Epithelial cell of prostate (primary cell): ENCODE data around the gene OR2T5.
"Not testable (repeated sequence)": the region's sequence is repeated elsewhere in the genome, so short reads cannot be mapped to it uniquely, and the experiment has no call there.

Experiments used
- DNase-seq: peaks from one replicate; pipeline ENCODE4 v3.0.0-alpha.2; 2011; ENCODE audit warnings: low read depth, low spot score
- H3K27ac ChIP-seq: fragments of 450-650 bp; 2 replicates; pipeline ENCODE4 v1.5.1; 2017; ENCODE audit warnings: mild to moderate bottlenecking

Gene OR2T5, protein sequence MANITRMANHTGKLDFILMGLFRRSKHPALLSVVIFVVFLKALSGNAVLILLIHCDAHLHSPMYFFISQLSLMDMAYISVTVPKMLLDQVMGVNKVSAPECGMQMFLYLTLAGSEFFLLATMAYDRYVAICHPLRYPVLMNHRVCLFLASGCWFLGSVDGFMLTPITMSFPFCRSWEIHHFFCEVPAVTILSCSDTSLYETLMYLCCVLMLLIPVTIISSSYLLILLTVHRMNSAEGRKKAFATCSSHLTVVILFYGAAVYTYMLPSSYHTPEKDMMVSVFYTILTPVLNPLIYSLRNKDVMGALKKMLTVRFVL

DNA sequence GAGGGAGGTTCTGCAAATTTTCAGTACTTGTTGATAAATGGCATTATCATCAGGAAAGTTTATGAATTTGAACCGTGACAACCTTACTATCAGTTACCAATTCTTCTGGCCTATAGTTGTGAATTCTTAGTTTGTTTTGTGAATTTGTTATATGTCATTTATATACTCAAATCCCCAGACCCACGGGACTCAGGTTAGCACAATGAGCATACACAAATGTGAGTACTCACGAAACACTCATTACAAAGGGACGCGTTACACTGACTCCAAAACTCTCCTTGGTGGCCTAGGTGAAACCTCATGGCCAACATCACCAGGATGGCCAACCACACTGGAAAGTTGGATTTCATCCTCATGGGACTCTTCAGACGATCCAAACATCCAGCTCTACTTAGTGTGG, at the start of gene OR2T5:
TSS of gene OR2T5 (plus strand) at position 301 of the 400 bp plus-strand sequence. CDS start at position 301, 0 bp downstream.
- DNase-seq, H3K27ac ChIP-seq: not testable (repeated sequence)

DNA sequence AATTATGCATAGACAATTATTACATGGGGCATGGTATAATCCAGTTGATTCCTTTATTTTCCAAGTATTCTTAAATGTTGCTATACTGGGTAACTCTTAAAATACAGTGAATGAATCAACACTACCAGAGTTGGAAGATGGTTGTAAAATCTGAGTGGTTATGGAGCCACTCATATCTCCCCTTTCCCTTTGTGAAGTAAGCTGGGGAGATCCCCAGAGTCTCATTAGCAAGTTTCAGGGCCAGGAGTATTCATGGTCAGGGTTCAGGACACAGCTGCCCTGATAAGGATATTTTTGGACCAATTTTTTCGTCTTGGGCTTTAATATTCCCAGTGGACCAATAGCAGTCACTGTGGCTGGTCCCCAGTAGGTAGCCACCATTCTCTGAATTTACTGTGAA, 49.7 kb upstream of the OR2T5 start:
- H3K27ac ChIP-seq = not testable (repeated sequence)

DNA sequence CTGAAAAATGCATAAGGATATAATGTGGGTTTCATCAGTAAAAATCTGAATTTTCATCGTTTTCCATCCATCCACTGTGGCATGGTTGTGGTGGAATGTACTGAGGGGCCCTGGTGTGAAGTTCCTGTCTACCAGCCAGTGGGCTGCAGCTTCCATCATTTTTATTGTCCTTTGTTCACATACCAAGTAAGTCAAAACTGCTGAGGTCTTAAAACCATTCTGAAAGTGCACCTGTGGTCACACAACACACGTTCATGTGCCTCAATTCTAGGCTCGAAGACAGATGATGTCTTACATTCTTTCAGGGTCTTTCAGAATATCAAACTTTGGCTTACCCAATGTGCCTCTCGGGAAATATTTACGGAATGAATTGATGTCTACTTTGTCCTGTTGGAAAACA, 49.1 kb upstream of the OR2T5 start:
- not testable (repeated sequence) for DNase-seq, H3K27ac ChIP-seq

More for the DNA sequence above, 49.7 kb upstream of the OR2T5 start:
- DNase-seq = not testable (repeated sequence)

DNA sequence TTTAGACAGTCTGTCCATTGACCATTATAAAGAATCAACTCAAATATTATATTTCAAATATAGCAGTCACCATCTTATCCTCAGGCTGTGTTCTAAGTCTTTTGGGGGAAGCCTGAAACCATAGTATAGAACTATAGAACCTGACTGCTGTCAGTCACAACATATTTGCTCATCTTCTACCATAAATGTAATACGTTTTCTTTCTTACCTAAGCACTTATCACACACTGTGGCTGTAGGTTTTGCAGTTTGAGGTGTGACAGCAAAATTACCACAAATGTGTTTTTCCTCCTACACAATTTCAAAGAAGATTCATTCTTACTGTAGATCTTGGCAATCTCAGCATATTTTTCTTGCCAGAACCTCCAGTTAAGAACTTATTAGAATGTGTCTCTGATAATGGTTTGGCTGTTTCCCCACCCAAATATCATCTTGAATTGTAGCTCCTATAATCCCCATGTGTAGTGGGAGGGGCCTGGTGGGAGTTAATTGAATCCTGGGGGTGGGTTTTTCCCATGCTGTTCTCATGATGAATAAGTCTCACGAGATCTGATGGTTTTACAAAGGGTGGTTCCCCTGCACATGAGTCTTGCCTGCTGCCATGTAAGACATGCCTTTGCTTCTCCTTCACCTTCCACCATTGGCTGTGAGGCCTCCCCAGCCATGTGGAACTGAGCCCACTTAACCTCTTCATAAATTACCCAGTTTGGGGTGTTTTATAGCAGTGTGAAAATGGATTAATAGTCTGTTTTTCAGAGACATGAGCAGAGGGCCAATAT, 45.7 kb upstream of the OR2T5 start:
- not testable (repeated sequence) for DNase-seq, H3K27ac ChIP-seq

DNA sequence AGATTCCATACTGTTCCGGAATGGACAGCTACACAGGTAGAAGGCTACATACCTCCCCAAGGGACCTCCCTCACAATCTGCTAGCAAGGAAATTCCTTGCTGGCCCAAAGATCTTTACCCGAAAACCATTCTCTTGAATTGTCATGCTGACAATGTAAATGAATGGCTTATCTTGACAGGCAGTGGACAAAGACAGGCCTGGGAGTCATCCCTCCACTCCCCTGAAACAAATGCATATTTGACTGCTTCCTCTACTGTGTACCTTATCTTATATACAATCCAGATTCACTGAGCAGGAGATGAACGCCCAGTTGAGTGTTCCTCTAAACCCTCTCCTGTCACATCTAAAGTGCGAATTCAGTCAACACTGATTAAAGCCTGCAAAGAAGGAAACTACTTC, 43.8 kb upstream of the OR2T5 start:
- H3K27ac ChIP-seq, DNase-seq: not testable (repeated sequence)

DNA sequence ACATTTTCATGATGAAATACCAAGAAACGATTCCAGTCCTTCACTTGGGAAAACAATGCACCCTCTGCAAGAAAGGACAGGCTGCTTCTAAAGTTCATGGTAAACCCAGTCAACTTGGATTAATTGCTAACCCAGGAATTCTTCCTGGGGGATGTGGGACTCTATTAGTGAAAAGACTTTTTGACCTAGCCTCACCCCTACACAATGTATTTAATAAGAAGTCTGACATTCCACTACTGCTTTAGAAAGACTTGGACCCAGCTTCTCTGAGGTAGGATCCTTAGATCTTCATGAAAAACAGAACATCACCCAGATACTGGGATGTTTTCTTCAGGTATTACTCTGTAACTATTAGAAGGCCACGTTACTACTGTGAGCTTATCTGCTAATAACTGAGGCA, 43.0 kb upstream of the OR2T5 start, which contains the start of gene OR2T2:
TSS of gene OR2T2 (plus strand) at position 239 of the 400 bp plus-strand sequence. CDS start 7,161 bp downstream, outside the sequence.
- not testable (repeated sequence) for H3K27ac ChIP-seq, DNase-seq

DNA sequence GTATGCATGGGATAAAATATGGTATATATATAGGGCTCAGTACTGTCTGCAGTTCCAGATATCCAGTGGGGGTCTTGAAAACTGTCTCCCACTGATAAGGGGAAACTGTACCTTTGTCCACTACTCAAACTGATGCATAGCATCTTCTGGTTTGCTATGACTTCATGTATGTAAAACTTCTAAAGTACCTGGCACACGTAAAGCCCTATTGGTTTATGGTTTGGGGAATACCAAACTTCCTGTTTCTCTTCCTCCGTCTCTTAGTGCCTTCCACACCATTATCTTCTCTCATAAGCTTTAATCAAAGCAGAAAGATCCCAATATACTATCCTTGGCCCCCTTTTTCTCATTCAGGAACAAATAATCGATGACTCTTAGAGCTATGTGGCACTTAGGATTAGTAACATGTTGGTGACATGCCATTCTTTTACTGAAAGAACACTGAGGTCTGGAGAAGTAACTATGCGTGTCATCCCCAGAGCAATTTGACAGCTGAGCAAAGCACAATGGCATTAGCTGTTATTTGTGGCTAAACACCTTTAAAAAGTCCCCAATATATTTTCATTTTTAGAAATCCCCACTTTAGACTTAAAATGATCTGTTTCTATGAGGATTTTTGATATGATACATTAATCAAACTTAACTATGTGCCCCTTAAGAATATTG, 39.8 kb upstream of the OR2T5 start:
- not testable (repeated sequence) for H3K27ac ChIP-seq, DNase-seq

DNA sequence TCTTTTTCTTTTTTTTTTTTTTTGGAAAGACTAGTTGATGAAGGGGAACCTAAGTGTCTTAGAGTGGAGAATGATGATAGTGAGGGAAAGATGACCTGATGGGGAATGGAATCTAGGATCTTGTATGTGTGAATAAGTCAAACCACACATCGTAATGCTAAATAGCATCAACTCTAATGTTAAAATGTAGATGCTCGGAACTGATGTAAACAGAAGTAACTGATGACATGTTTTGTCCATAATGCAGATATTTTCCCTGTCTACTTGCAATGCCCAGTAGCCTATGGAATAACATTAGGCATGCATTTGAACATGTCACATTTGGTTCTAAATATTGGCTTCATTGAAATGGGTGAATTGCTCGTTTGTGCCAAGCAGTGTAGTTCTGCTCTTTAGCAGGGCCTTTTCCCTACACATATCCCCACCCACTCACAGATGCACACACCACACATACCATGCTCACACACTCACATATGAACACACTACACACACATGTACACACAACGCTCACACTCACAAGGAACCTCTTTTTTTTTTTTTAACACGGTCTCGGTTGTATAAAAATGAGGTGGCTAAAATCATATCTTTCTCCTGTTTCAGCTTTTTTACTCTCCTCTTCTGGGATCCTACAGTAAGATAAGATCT, 38.4 kb upstream of the OR2T5 start:
- not testable (repeated sequence) for H3K27ac ChIP-seq, DNase-seq

DNA sequence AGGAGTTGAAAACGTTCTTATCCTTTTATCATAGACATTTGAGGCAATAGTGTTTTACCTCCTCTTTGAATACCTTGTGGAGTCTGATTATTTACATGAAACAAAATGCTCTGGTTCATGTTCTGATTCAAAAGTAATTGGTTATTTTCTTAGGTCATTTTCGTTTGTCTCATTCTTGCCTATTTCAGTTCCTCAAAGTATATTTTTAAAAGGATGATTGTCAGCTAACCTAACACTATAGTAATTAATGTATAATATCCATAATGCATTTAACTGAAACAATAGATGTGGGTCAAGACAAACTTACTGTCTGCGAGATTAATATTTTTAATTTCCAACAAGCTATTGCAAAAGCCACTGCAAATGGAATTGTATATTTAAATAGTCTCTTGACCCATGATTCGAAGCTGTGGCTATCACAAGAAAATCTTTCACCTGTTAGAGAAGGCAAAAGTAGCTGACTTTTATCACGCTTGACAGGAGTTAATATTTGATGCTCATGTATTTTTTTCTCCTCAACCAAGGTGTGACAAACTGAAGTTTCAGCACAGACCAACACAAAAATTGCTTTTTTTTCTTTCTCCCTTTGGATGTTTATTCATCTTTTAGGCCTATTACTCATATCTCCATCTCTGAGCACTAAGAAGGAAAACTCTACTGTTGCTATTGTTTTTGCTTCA, 37.8 kb upstream of the OR2T5 start:
- H3K27ac ChIP-seq, DNase-seq: not testable (repeated sequence)

DNA sequence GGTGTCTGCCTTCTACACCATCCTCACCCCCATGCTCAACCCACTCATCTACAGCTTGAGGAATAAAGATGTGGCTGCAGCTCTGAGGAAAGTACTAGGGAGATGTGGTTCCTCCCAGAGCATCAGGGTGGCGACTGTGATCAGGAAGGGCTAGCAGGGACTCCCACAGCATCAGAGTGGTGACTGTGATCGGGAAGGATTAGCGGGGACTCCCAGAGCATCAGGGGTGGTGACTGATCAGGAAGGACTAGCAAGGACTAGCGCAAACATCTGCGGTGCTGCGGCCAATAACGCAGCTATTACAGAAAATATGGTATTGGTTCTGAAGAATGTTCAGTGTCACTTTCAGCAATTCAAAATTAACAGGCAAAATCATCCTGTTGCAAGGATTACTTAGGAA, 34.8 kb upstream of the OR2T5 start:
- H3K27ac ChIP-seq, DNase-seq: not testable (repeated sequence)

DNA sequence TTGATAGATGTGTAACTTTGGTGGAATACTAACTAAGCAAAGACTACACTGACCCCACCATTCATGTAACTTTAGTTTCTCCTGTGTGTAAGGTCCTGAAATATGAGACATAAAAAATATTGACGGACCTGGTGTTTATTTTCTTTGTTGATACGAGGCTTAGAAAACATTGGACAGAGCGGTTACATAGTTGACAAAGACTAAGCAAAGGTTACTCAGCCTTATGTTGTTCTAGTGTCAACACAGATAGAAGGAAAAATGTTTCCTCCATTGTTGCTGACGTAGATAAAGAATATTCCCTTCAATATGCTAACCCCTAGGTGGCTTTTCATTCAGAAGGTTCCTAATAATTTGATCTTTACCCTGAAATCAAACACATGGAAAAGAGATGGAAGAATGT, 33.3 kb upstream of the OR2T5 start:
- DNase-seq, H3K27ac ChIP-seq: not testable (repeated sequence)

DNA sequence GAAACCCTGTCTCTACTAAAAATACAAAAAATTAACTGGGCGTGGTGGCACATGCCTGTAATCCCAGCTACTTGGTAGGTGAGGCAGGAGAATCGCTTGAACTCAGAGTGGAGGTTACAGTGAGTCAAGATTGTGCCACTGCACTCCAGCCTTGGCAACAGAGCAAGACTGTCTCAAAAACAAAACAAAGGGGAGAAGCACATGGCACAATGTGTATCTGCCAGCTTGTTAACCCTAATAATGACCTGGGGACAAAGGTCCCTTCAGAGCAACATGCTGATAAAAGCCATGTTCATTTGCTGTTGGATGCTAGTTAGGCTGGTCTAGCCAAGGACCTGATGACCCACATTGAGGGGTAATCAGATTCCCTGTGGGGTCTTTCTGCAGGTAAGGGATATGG, 31.8 kb upstream of the OR2T5 start:
- DNase-seq, H3K27ac ChIP-seq: not testable (repeated sequence)

DNA sequence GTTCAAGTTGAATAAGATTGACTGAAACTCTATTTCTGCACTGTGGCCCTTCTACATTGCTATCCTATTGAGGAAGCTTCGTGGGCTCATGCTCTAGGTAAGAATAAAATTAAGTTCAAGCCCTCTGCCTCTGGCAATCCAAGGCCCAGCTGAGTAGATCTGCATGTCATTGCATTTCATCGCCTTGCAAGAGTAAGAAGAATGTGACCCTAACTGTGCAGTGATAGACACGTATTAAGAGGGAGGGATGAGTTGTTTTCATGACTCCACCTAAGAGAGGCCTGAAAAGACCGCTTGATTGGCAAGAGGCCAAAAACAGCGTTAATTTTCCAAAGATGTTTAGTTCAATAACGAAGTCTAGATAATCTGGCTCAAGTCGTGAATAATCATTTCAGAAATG, 29.3 kb upstream of the OR2T5 start:
- not testable (repeated sequence) for H3K27ac ChIP-seq

DNA sequence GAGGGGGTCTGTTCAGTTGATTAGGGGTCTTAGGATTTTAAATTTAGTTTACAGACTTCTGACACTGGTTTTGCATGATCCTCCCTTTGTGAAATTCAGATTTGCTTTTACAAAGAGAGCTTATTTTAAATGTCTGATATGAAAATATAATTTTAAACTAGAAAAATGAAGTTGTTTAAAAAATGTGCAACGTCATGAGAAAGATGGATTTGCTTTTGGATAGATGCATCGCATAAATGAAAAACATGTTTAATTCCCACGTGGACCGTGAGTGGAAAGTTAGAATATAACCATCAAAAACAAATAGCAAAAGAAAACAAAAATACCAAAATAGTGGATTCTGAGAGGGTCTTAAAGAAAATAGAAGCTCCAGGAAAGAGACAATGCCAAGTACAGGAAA, 17.2 kb upstream of the OR2T5 start:
- no peak overlapping the region for H3K27ac ChIP-seq
- DNase-seq = no peak

More for the DNA sequence above, 29.3 kb upstream of the OR2T5 start:
- not testable (repeated sequence) for DNase-seq

DNA sequence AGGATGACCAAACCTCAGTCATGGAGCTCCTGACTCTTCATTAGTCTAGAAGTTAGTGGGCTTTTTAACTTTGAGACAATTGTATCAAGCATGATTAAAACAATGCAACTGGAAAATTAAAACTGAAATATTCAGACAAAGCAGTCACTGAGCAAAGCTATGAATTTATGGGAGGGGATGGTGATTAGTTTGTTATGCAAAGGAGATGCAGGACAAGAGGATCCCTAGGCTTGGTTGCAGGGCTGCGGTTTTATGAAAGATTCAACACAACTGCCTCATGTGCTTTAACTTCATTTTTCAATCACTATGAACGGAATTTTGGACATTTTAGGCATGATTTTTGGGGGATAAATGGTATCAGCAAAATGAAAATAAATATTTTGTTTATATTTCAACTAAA, 16.3 kb upstream of the OR2T5 start:
- not testable (repeated sequence) for H3K27ac ChIP-seq, DNase-seq

DNA sequence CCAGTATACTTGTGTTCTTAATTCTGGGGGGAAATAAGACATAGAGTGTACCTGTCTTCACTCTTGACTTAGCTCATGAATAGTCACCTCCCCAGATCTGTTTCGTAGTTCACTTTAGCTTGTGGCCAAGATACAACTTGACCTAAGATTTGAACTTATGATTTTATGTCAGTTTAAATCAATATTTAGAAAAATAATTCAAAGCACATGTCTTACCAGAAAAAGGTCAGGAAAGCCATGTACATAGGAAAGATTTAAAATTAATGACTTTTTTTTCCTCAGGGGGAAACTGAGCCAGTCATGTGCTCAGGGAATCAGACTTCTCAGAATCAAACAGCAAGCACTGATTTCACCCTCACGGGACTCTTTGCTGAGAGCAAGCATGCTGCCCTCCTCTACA, 15.3 kb upstream of the OR2T5 start, which contains the start of gene OR2T3:
TSS of gene OR2T3 (plus strand) at position 301 of the 400 bp plus-strand sequence. CDS start at position 301, 0 bp downstream.
- not testable (repeated sequence) for H3K27ac ChIP-seq, DNase-seq

DNA sequence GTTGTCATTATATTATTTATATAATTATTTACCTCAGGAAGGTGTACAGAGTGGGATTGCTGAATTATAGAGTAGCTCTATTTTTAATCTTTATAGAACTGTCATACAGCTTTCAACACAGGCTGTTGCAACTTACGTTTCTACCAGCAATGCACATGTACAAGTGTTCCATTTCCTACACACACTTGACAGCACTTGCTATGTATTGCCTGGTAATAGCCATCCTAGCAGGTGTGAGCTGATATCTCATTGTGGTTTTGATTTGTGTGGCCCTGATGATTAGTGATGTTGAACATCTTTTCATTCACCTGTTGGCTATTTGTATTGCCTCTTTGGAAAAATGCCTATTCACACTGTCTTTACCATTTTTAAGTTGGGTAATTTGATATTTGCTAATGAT, 12.7 kb upstream of the OR2T5 start:
- not testable (repeated sequence) for DNase-seq, H3K27ac ChIP-seq

DNA sequence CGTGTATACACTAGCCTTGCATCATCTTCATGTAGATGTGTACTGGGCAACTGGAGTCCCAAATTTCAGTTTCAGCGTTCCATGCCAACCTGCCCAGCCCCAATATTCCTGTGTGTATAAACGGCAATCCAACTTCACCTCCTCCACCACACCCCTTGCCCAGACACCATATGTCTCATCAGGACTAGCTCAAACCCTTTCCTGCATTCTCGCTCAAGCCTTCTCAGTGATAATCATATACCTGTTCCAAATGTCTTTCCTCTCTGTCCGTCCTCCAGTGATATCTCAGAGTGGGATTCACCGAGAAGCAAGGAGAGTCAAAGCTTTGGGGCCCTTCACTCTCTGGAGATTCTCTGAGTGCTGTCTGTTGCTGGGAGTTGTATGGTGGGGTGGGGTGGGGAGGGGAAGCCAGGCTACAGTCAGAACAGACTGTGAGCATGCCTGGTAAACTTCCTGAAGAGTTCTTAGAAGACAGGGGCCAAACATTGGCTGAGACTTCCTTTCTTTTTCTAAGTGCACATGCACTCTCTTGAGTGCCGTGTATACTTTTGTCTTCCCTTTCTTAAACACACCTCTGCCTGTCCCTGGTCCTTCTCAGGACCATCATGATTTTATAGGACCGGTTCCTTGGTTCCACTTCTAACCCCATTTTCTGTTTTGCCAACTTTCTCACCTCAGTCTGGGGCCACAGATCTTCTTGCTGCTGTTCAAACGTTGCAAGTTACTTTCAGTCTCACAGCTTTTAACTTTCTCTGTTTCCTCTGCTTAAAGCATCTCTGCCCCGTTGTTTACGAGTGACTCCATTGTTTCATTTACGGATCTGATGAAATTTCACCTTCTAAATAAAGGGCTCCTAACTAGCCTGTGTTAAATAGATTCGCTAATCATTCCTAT, 6.5 kb upstream of the OR2T5 start:
- not testable (repeated sequence) for H3K27ac ChIP-seq, DNase-seq
